Hematopoietic multipotent progenitor cell treated with erythropoietin and hydrocortisone succinate and interleukin-3 and kit ligand, for 4 days (in vitro differentiated cells): ENCODE data around the gene CYTH4.

Experiments used
- DNase-seq: peaks from one replicate; pipeline ENCODE4 v3.0.0-alpha.2; 2015

Gene CYTH4

GRCh38 chr22:37349043-37349814, 66.9 kb downstream of the CYTH4 start:
- DNase-seq: no peak

- no peak for DNase-seq
Observed at GRCh38 chr22:37351232-37351631, 68.9 kb downstream of the CYTH4 start.

GRCh38 chr22:37352481-37352880, 70.2 kb downstream of the CYTH4 start:
- no peak for DNase-seq

GRCh38 chr22:37353839-37354238, 71.5 kb downstream of the CYTH4 start:
- no peak for DNase-seq

GRCh38 chr22:37354261-37354660, 72.0 kb downstream of the CYTH4 start:
- DNase-seq: no peak

GRCh38 chr22:37354670-37355069, 72.4 kb downstream of the CYTH4 start:
- no peak for DNase-seq

- no peak for DNase-seq
Observed at GRCh38 chr22:37355174-37355573, 72.9 kb downstream of the CYTH4 start.

GRCh38 chr22:37356922-37357321, 74.6 kb downstream of the CYTH4 start:
- no peak for DNase-seq

GRCh38 chr22:37357446-37358075, 75.3 kb downstream of the CYTH4 start:
- no peak for DNase-seq

- no peak for DNase-seq
Observed at GRCh38 chr22:37358386-37358785, 76.1 kb downstream of the CYTH4 start.

- no peak for DNase-seq
Observed at GRCh38 chr22:37358917-37359316, 76.6 kb downstream of the CYTH4 start.

- no peak for DNase-seq
Observed at GRCh38 chr22:37362621-37363020, 80.3 kb downstream of the CYTH4 start.

- no peak for DNase-seq
Observed at GRCh38 chr22:37363261-37363992, 81.1 kb downstream of the CYTH4 start.
